WI38 (cell line): ENCODE measurements around the gene SGSH.
"Not testable (repeated sequence)": the region's sequence is repeated elsewhere in the genome, so short reads cannot be mapped to it uniquely, and the experiment has no call there.

Experiments used
- H3K4me3 ChIP-seq: 2 replicates; pipeline ENCODE4 v1.5.1; 2011; ENCODE audit warnings: low read depth, mild to moderate bottlenecking, control low read depth, low read length
- CTCF ChIP-seq: IDR thresholded peaks from 2 replicates; pipeline ENCODE4 v1.5.1; 2012; ENCODE audit warnings: low read depth, mild to moderate bottlenecking, control low read depth, low read length

Gene SGSH

GRCh38 chr17:80209765-80210164, 10.4 kb downstream of the SGSH start:
- no peak overlapping the region for H3K4me3 ChIP-seq
- no peak for TF ChIP-seq CTCF

- no peak overlapping the region for H3K4me3 ChIP-seq
- TF ChIP-seq CTCF: no peak
Measured at GRCh38 chr17:80208050-80208449, 12.1 kb downstream of the SGSH start.

- H3K4me3 ChIP-seq: no peak overlapping the region
- no peak for TF ChIP-seq CTCF
Measured at GRCh38 chr17:80205811-80206210, 14.3 kb downstream of the SGSH start.

- no peak overlapping the region for H3K4me3 ChIP-seq
- TF ChIP-seq CTCF: no peak
Measured at GRCh38 chr17:80204626-80205468, 15.3 kb downstream of the SGSH start.

- no peak overlapping the region for H3K4me3 ChIP-seq
- no peak for TF ChIP-seq CTCF
Measured at GRCh38 chr17:80203471-80203963, 16.6 kb downstream of the SGSH start.

- no peak for TF ChIP-seq CTCF
- no peak overlapping the region for H3K4me3 ChIP-seq
Measured at GRCh38 chr17:80202197-80202596, 17.9 kb downstream of the SGSH start.

- H3K4me3 ChIP-seq: no peak overlapping the region
- no peak for TF ChIP-seq CTCF
Measured at GRCh38 chr17:80201446-80201845, 18.7 kb downstream of the SGSH start.

GRCh38 chr17:80199295-80199694, 20.8 kb downstream of the SGSH start:
- not testable (repeated sequence) for H3K4me3 ChIP-seq
